ENCODE data around the gene CLDN16.

CLDN16 gene

GRCh38 chr3:190396001-190396400, 8.0 kb downstream of the CLDN16 start:
- no peak for TF ChIP-seq POLR2AphosphoS5 (IDR thresholded peaks at IDR 0.05; ENCODE audit: low read depth, low read length)
- TF ChIP-seq TAF1 (IDR thresholded peaks at IDR 0.05; ENCODE audit: borderline replicate concordance, insufficient read depth, low read length), result no peak
- no peak for TF ChIP-seq REST (IDR thresholded peaks at IDR 0.05; ENCODE audit: insufficient read depth in 1 of 2, low read depth in 2 of 2, low read length in 2 of 2)
- TF ChIP-seq SIN3A (IDR thresholded peaks at IDR 0.05; ENCODE audit: borderline replicate concordance, insufficient read depth, low read length), result no peak
- no peak for TF ChIP-seq FOXP2 (optimal IDR thresholded peaks at IDR 0.05; ENCODE audit: borderline replicate concordance, extremely low read depth, extremely low read length, insufficient read depth)

DNA sequence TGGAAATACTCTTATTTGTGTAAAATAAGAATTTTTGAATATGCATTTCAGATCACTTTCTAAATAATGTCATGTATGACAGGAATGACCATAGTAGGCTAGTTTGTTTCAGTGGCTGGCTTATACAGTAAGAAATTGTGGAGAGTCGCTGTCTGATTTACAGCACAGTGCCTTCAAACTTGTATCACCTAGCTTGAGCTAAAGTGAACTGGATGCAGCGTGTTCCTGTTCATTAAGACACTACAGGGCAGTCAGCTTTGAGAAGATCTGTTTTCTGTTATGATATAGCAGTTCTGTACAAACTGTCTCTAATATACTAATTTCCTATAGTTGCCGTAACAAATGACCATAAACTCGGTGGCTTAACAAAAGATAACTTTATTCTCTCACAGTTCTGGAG, 9.9 kb downstream of the CLDN16 start:
- TF ChIP-seq FOXP2 (optimal IDR thresholded peaks at IDR 0.05; ENCODE audit: borderline replicate concordance, extremely low read depth, extremely low read length, insufficient read depth), result no peak
- TF ChIP-seq SIN3A (IDR thresholded peaks at IDR 0.05; ENCODE audit: borderline replicate concordance, insufficient read depth, low read length), result no peak
- TF ChIP-seq TAF1 (IDR thresholded peaks at IDR 0.05; ENCODE audit: borderline replicate concordance, insufficient read depth, low read length), result no peak
- TF ChIP-seq REST (IDR thresholded peaks at IDR 0.05; ENCODE audit: insufficient read depth in 1 of 2, low read depth in 2 of 2, low read length in 2 of 2), result no peak

DNA sequence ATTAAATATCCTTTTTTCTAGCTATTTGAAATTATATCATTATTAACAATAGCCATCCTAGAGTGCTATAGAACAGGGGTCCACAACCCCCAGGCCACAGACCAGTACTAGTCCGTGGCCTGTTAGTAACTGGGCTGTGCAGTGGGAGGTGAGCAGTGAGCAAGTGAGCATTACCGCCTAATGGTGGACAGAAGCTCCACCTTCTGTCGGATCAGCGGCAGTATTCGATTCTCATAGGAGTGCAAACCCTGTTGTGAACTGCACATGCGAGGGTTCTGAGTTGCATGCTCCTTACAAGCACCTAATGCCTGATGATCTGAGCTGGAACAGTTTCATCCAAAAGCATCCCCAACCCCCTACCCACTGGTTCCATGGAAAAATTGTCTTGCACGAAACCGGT, 11.7 kb downstream of the CLDN16 start:
- TF ChIP-seq POLR2AphosphoS5 (IDR thresholded peaks at IDR 0.05; ENCODE audit: low read depth, low read length) (no peak), REST (IDR thresholded peaks at IDR 0.05; ENCODE audit: insufficient read depth in 1 of 2, low read depth in 2 of 2, low read length in 2 of 2) (no peak), FOXP2 (optimal IDR thresholded peaks at IDR 0.05; ENCODE audit: borderline replicate concordance, extremely low read depth, extremely low read length, insufficient read depth) (no peak), SIN3A (IDR thresholded peaks at IDR 0.05; ENCODE audit: borderline replicate concordance, insufficient read depth, low read length) (no peak), TAF1 (IDR thresholded peaks at IDR 0.05; ENCODE audit: borderline replicate concordance, insufficient read depth, low read length) (no peak)

GRCh38 chr3:190401963-190402362, 14.0 kb downstream of the CLDN16 start:
- TF ChIP-seq TAF1 (IDR thresholded peaks at IDR 0.05; ENCODE audit: borderline replicate concordance, insufficient read depth, low read length) (no peak), POLR2AphosphoS5 (IDR thresholded peaks at IDR 0.05; ENCODE audit: low read depth, low read length) (no peak), SIN3A (IDR thresholded peaks at IDR 0.05; ENCODE audit: borderline replicate concordance, insufficient read depth, low read length) (no peak), REST (IDR thresholded peaks at IDR 0.05; ENCODE audit: insufficient read depth in 1 of 2, low read depth in 2 of 2, low read length in 2 of 2) (no peak), FOXP2 (optimal IDR thresholded peaks at IDR 0.05; ENCODE audit: borderline replicate concordance, extremely low read depth, extremely low read length, insufficient read depth) (no peak)

- TF ChIP-seq POLR2AphosphoS5 (IDR thresholded peaks at IDR 0.05; ENCODE audit: low read depth, low read length) (no peak), SIN3A (IDR thresholded peaks at IDR 0.05; ENCODE audit: borderline replicate concordance, insufficient read depth, low read length) (no peak), FOXP2 (optimal IDR thresholded peaks at IDR 0.05; ENCODE audit: borderline replicate concordance, extremely low read depth, extremely low read length, insufficient read depth) (no peak), REST (IDR thresholded peaks at IDR 0.05; ENCODE audit: insufficient read depth in 1 of 2, low read depth in 2 of 2, low read length in 2 of 2) (no peak), TAF1 (IDR thresholded peaks at IDR 0.05; ENCODE audit: borderline replicate concordance, insufficient read depth, low read length) (no peak)
Measured at GRCh38 chr3:190404715-190405114, 16.8 kb downstream of the CLDN16 start.

All from PFSK-1 (cell line).